Measurements from ENCODE around the gene FXN.
"Not testable (repeated sequence)": the region's sequence is repeated elsewhere in the genome, so short reads cannot be mapped to it uniquely, and the experiment has no call there.

The FXN gene

DNA sequence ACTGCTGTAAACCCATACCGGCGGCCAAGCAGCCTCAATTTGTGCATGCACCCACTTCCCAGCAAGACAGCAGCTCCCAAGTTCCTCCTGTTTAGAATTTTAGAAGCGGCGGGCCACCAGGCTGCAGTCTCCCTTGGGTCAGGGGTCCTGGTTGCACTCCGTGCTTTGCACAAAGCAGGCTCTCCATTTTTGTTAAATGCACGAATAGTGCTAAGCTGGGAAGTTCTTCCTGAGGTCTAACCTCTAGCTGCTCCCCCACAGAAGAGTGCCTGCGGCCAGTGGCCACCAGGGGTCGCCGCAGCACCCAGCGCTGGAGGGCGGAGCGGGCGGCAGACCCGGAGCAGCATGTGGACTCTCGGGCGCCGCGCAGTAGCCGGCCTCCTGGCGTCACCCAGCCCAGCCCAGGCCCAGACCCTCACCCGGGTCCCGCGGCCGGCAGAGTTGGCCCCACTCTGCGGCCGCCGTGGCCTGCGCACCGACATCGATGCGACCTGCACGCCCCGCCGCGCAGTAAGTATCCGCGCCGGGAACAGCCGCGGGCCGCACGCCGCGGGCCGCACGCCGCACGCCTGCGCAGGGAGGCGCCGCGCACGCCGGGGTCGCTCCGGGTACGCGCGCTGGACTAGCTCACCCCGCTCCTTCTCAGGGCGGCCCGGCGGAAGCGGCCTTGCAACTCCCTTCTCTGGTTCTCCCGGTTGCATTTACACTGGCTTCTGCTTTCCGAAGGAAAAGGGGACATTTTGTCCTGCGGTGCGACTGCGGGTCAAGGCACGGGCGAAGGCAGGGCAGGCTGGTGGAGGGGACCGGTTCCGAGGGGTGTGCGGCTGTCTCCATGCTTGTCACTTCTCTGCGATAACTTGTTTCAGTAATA is at the start of gene FXN:
FXN (plus strand) TSS at position 315 of the 871 bp plus-strand sequence; CDS start at position 346, 31 bp downstream.
- DNase-seq = peak; percentile 59

DNA sequence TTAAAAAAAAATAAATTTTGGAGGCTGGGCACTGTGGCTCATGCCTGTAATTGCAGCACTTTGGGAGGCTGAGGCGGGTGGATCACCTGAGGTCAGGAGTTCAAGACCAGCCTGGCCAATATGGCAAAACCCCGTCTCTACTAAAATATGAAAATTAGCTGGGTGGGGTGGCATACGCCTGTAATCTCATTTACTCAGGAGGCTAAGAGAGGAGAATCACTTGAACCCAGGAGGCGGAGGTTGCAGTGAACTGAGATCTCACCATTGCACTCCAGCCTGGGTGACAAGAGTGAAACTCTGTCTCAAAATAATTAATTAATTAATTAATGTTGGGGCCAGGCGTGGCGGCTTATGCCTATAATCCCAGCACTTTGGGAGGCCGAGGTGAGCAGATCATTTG is 48.6 kb upstream of the FXN start:
- DNase-seq = not testable (repeated sequence)

DNA sequence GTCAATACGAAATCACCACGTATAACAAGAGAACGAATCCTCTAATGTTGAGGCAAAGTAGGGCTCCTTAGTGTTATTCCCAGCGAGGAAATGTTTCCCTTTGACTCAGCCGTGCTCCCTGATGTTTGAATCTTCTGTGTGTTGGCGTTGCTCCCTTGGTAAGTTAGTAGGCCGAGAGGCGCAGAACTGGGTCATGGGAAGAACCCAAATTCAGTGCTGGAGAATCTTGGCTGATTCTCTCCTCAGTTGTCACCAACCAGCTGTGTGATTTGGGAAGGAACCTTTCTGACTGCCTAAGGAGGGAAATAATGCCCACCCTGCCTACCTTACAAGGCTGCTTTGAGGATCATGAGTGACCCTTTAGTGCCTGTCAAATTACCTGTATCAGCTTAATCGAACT is 44.1 kb upstream of the FXN start:
- DNase-seq = no peak

DNA sequence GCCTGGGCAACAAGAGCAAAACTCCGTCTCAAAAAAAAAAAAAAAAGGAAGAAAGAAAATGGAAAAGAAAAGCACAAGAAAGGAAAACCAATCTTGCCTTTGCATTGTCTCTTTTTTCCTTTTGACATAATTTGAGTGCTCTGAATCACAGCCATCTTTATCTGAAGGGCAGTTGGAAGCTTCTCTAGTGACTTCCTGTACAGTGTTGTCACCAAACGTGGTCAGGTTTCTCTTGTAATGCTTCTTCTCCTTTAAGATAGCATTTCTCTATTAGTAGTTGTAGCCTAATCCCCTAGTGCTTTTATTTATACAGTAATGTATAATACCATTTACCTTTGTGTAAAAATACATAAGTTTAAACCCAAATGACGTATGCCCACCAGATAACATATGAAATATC is 39.8 kb upstream of the FXN start:
- DNase-seq = no peak

DNA sequence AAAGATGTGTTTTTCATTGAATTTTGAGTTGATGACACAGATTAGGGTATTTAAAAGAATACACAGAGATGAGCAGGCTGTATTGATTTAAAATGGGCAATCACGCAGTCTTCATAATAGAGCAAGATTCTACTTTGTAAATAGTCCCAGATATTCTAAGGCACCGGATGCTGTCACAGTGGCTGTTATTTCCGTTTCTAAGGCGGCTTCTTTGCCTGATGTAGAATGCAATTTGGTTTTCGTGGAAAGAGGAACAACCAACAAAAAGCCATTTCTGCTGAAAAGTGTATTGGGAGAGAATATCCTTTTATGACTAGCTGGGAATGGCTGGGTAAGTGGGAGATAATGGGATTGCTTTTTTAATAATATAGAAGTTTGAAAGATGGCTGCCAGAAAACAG is 39.1 kb upstream of the FXN start:
- DNase-seq = no peak

DNA sequence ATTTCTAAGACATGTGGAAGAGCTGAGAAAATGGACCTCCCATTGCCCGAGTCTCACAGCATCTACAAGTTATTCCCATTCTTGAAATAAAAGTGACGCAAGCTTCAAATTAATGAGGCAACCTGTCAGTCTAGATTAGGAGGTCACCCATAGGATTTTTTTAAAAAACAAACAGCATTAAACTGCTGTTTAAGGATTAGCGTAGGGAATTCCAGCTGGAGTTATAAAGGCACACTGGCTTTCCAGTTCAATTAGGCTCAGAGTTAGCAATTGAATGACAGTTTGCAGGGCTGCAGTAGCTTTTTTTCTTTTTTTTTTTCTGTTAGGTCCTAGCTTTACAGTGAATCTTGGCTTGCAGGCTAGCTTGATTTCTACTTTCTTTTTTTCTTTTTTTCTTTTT is 37.9 kb upstream of the FXN start:
- no peak for DNase-seq

DNA sequence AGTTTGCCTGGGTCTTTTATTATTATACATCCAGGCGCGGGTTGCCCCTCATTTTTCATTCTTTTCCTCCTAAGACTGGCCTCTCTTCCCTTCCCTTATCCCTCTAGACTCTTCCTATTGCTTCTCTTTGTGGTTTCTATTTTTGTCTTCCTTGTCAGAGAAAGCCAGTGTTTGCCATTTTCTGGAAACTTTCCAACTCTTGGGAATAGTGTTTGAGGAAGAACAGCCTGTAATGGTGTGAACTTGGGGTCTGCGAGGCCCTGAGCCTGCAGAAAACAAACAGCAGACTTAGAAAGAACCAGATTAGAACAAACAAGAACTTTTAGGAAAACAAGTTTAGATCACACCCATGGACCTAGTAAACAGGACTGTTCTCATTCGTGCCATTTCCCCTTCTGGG is 37.2 kb upstream of the FXN start:
- DNase-seq = no peak

DNA sequence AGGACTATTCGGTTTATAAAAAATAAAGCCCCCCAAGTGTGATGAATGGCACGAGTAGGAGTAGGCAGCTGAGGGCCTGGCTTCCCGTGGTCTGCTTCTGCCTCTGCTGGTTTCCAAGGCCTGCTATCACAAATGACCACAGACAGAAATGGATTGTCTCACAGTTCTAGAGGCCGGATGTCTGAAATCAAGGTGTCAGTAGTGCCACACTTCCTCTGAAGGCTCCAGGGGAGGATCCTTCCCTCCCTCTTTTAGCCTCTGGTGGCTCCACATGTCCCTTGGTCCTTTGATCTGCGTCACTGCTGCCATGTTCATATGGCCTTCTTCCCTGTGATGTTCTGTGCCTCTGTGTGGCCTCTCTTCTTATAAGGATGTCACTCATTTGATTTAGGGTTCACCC is 36.7 kb upstream of the FXN start:
- no peak for DNase-seq

DNA sequence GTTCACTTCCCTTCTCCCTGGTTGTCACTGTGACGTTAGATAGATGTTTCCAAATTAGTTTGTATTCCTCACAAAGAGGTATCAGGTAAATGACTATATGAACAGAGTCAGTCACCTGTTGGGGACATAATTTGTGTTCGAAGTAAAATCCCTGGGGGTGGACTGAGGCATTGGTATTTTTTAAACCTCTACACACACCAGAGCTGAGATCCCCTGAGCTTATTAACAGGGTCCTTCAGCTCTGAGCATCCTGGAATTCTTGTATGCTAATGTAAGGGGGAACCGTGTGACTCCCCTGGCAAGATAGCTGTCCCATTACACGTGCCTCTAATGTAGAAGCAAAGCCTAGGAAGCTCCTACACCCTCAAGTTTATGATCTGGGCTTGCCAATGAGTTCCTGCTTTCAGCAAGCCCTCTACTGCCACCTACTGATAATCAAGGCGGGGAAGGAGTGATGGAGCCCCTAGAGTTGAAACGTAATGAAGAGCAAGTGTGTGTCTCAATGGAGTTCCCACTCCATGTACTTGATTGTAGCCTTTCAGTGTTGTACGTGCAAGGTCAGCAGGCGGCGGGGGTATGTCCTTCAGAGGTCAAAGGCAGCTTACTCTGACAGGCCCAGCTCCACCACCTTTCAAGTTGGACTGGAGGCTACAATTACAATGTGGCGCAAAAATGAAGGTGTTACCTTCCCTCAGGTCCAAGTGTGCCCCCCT is 36.0 kb upstream of the FXN start:
- DNase-seq = peak; percentile 41

DNA sequence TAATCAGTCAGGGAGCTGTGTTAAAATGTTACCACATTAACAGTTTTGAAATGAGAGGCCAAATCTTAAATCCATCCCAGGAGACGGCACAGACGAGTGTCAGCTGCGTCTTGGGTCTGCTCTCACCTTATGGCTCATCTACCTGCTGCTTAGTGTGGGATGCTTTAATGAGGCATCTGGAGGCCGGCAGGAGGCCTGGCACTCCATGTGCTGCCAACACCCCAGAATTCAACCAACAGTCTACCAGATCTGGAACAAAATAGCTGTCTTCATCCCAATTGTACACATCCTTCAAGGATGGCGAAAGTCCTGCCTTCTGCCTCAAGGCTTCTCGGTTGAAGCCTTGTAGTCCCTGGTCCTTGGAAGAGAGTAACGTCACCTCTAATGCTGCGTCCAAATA is 33.6 kb upstream of the FXN start:
- no peak for DNase-seq

DNA sequence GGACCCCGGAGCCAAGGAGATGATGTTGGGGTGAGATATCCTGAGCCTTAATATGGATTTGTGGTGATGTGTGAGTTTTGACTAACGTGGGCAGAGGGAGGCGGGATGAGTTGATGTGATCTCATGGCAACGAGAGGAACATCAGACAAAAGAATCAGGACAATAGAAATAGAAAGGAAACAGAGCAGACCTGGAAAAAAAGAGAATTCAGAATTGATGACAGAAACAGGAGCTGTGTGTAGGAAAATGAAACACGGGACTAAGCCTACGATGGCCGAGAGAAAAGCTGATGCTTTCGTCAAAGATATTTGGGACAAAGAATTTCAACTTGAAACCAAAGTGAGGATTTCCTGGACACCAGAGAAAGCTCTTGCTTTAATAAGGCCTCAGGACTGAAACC is 32.5 kb upstream of the FXN start:
- DNase-seq = no peak

DNA sequence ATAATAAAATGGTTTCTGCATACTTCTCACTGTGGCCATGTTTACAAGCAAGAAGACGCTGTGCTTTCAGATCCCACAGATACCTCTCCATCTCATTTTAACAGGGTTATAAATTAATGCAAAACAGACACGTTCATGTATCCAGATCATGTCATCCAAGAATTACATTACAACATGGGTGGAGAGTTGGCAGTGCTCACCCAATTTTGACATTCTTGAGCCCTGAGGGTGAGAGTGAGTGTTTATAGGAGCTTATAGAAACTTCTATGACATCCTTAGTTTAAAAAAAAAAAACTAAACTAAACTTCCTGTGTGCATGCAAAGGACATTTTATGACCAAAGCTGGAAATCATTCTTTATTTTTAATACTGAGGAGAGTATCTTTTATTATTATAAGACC is 30.7 kb upstream of the FXN start:
- no peak for DNase-seq

DNA sequence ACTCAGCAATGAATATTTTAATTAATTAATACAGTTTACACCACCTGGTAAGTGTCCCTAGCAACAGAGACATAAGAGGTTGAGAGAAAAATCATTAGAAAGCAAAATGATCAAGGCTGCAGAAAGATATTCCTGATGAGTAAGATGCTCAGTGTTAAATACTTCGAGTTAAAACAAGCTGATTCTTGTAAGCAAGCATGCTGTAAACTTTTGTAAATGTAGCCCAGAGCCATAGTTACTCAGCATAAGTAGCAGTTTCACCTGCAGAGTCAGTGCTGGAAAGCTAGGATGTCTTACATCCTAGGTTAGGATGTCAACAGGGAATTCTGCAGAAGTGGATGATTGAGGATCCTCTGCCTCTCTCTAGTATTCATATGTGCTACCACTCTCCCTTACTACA is 25.8 kb upstream of the FXN start:
- DNase-seq = no peak

DNA sequence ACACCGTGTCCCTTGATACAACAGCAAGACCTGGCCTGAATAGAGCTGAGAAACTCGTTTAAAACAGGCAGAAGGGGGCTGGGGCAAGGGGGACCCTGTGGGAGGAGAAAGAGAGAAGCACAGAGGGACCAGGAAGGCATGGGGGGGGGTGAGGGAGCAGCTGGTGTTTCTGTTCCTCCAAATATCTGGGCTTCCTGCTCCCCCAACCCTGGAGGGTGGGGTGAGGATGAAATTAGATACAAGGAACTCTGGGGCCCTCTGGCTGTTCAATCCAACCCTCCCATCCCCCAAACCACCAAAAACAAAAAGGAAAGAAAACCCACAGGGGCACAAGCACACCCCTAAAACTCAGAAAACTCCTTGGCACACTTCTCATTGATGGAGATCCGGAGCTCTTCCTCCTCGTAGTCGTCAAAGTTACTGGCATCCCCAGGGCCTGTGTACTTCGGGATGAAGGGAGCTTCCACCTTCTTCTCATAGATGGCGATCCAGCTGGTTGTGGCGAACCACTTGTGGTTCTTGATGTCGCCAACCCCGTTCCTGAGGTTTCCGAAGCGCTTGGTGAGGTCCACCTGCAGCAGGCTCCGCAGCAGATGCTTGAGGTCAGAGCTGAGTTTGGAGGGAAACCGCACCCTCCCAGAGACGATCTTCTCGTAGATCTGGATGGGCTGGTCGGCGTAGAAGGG is 22.7 kb upstream of the FXN start:
- DNase-seq = no peak

DNA sequence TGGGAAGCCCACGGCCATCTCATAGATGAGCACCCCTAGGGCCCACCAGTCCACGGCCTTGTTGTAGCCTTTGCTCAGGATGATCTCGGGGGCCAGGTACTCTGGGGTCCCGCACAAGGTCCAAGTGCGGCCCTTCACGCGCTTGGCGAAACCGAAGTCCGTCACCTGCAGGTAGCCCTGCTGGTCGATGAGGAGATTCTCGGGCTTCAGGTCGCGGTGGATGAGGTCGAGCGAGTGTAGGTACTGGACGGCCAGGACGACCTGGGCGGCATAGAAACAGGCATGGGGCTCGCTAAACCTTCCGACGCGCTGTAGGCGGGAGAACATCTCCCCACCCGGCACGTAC is 22.2 kb upstream of the FXN start:
- no peak for DNase-seq

DNA sequence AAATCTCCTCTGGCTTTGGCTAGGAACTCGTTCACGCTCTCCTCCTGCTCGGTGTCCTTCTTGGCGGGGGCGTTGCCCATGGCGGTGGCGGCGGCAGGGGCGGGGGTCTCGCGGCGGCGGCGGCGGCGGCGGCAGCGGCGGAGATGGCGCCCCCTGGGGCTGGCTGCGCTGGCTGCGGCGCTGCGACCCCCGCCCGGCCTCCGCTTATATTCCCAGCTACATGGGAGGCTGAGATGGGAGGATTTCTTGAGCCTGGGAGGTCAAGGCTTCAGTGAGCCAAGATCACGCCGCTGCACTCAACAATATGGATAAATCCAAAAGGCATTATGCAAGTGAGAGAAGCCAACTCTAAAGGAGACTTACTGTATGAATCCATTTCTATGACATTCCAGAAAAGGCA is 21.5 kb upstream of the FXN start, which contains the start of gene PRKACG:
PRKACG (minus strand) TSS at position 101 of the 400 bp plus-strand sequence; CDS start at position 80, 21 bp downstream.
- DNase-seq = no peak

DNA sequence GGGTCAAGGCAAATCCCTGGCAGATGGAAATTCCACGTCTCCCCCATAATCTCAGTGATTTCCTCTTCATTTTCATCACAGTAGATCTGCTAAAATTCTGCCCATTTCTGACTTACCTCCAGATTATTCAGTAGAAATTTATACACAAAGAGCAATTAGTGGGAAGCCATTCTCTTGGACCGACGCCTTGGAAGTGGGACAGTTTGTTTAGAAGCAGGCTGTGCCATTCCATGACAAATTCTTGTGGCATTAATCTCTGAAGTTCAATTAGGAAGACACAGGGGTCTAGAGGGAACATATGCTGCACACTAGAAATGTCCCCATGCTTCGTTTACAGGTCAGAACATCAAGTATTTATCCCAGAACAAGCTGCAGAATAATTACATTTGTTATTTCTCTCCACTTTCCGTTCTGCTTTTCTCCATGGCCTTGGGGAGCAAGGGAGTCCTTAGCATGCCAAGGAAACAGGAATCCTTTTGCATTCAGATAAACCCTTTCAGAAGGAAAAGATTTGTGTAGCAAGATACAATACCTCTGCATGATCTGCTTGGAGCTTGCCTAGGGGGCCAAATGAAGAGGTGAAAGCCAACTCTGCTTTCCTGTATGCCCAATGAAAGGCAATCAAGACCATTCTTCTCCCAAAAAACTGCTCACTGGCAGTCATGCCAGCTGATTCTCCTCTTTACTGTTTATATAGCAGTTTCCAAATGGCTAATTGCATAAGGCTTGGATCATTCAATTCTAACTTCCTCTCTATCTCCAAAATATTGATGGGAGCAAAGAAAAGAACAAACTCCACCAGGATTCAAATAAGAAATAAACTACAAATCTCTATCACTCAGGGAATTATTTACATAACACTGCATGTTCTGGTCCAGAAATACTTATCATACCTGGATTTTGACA is 19.1 kb upstream of the FXN start:
- DNase-seq = no peak

DNA sequence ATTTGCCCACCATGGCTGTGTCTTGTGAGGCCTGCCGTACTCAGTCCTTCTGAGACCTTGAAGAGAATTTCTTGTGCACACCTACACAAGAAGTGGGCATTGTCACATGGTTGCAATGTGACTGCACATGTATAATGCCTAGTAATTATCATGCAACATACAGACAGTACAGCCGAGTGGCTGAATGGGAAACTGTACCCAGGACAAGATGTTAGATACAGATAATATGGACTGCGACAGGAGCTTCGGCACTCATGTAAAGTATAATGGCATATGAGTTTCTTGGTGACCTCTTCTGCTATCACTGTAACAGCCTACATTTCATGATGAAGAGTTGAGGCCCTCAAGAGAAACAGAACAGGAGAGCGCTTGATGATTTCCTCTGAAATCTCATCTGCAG is 16.8 kb upstream of the FXN start:
- no peak for DNase-seq

DNA sequence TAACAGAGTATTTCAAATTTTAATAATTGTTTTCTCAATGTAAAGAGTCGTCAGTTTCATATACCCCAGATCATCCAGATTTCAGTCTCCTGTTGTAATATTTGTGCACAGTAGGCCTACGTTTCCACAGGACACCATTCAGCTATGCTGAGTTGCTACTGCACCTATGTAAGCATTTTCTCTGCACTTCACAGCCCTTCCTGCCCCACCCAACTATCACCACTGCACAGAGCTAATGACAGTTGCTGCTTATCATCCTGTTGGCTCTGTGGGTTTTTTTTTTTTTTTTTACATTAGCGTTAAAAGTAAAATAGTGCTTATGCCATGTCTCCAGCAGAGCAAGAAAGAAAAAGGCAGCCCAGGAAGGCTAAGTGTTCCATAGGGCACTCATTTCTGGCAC is 15.7 kb upstream of the FXN start:
- no peak for DNase-seq

DNA sequence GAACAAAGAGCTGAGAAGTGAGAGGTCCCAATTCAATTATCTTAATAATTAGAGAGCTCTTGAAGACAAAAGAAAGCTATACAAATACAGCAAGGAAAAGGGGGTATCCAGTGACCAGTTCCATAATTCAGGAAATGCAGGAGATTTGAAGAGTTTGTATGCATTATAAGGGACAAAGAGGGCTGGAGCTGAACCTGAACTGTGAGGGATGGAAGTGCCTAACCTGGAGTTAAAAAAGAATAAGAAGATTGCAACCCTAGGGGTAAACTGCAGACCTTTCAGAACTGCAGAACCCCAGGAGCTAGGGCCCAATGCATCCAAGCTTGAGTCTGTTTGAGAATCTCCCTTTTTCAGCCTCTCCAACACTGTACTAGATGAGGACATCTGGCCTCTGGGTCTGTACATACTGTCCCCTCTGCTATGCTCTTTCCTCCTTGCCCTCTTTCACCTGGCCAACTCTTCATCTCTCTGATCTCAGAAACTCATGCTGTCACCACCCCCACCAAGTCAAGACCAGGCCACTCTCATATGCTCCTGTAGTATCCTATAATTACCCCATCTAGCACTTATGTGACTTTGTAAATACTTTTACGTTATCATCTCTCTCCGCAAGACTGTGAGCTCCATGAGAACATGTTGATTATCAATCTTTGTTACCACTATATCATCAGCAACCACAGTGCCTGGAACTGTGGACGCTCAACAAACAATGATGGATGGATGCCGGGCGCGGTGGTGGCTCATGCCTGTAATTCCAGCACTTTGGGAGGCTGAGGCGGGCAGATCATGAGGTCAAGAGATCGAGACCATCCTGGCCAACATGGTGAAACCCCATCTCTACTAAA is 15.0 kb upstream of the FXN start:
- DNase-seq = no peak

DNA sequence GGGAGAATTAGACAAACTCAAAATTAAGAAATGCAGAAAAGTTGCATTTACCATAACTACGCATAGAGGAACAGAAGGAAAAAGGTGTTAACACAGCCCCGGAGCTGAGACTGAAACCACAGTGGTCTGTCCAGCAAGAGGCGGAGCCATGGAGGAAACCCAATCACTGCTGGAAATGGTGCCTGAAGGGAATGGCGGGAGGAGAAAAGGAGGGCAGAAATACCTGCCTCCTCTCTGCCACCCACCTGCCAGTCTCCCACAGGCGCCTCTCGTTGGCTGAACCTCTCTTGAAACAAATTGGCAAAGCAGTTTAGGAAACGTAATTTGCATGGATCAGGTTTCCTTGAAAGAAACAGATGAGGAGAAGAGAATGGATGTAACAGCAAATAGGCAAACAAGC is 11.9 kb upstream of the FXN start:
- no peak for DNase-seq
